HCT116 (cell line): ENCODE data around the gene SIAH2. TPM values are rescaled to one million over a fixed set of nuclear protein-coding genes. Genes with fewer than 3 reads are reported as not detected.
A peak's percentile ranks its signal among the peaks of the same experiment; 100 is the strongest.

ENCODE experiments used
- ATAC-seq: fragments of 200-7000 bp; cut with Tn5 transposase; 2 replicates; pipeline ENCODE4 v1.9.1; 2020; ENCODE audit warnings: mild to moderate bottlenecking, moderate library complexity
- BruUV-seq: library from RNA; stranded (reverse); fragments of 400-500 nt; replicated peaks from 2 replicates; lab custom pipeline; 2021; lab: Mats Ljungman, UMichigan
- CTCF ChIA-PET: fragments of 300-600 bp; sonication (Branson Sonifier 250); formaldehyde crosslinking; loops from one replicate; lab custom pipeline; 2021; ENCODE audit warnings: antibody characterized with exemption; lab: Charles Lee
- POLR2A ChIA-PET: fragments of 300-600, 350-600 bp; sonication (Branson Sonifier 250); formaldehyde crosslinking; loops from one replicate; lab custom pipeline; 2021; ENCODE audit warnings: antibody characterized with exemption; lab: Charles Lee
- RAD21 ChIA-PET, 2 experiments: fragments of 300-600 bp; sonication (Branson Sonifier 250); formaldehyde crosslinking; loops; one replicate each; lab custom pipeline; 2023; ENCODE audit warnings: low total read pairs in 2 of 2; ENCODE audit not compliant: uncharacterized antibody in 2 of 2, unreplicated experiment in 2 of 2, low non-redundant PET in 1 of 2; lab: Charles Lee
- DNase-seq: peaks from one replicate; pipeline ENCODE4 v3.0.0-alpha.2; 2010; ENCODE audit warnings: low read depth, low spot score
- H2AFZ ChIP-seq: fragments of 200-600 bp; shearing (Covaris generic), sonication (generic); 2 replicates; pipeline ENCODE4 v1.6.1; 2017; ENCODE audit warnings: low read depth, mixed run types, mixed read lengths, antibody characterized with exemption, low read length; ENCODE audit not compliant: poor library complexity, severe bottlenecking
- H3K27ac ChIP-seq: 2 replicates; pipeline ENCODE4 v1.5.1; 2012; ENCODE audit warnings: low read depth, low read length
- H3K27me3 ChIP-seq: fragments of 200-600 bp; sonication (generic); 2 replicates; pipeline ENCODE4 v1.6.1; 2016; ENCODE audit warnings: mixed run types, low read length, mixed read lengths; ENCODE audit not compliant: insufficient read depth
- H3K36me3 ChIP-seq, 2 experiments: fragments of 200-500 bp in 1 of 2; fragments of 200-600 bp in 1 of 2; sonication (Bioruptor generic) in 1 of 2; sonication (generic) in 1 of 2; 2 replicates each; pipeline versions ENCODE4 v1.5.1 to v1.6.1; 2014 to 2016; ENCODE audit warnings: low read length in 2 of 2, inconsistent platforms in 1 of 2, mixed read lengths in 1 of 2, mixed run types in 1 of 2; ENCODE audit not compliant: insufficient read depth in 2 of 2, control insufficient read depth in 1 of 2
- H3K4me1 ChIP-seq, 2 experiments: fragments of 200-600 bp in 1 of 2; sonication (generic) in 1 of 2; 2 replicates each; pipeline versions ENCODE4 v1.5.1 to v1.6.1; 2012 to 2017; ENCODE audit warnings: low read length in 2 of 2, inconsistent platforms in 1 of 2, mild to moderate bottlenecking in 1 of 2, mixed read lengths in 1 of 2, mixed run types in 1 of 2, moderate library complexity in 1 of 2; ENCODE audit not compliant: insufficient read depth in 2 of 2, control insufficient read depth in 1 of 2
- H3K4me2 ChIP-seq: fragments of 200-600 bp; sonication (generic); 2 replicates; pipeline ENCODE4 v1.6.1; 2017; ENCODE audit warnings: mixed run types, low read length, mixed read lengths
- H3K4me3 ChIP-seq, 2 experiments: fragments of 200-600 bp in 1 of 2; sonication (generic) in 1 of 2; replicated peaks in 1 of 2; 2 replicates each; pipeline ENCODE4 v1.5.1; 2011 to 2016; ENCODE audit warnings: low read length in 2 of 2, control low read depth in 1 of 2, low read depth in 1 of 2, mild to moderate bottlenecking in 1 of 2, mixed read lengths in 1 of 2, mixed run types in 1 of 2
- H3K79me2 ChIP-seq: fragments of 200-600 bp; sonication (generic); 2 replicates; pipeline ENCODE4 v1.6.1; 2017; ENCODE audit warnings: mild to moderate bottlenecking, mixed run types, low read length, moderate library complexity, mixed read lengths; ENCODE audit not compliant: insufficient read depth
- H3K9ac ChIP-seq: fragments of 200-600 bp; sonication (generic); 2 replicates; pipeline ENCODE4 v1.6.1; 2016; ENCODE audit warnings: low read length, mixed read lengths
- H3K9me2 ChIP-seq: fragments of 200-600 bp; sonication (generic), shearing (Covaris generic); 2 replicates; pipeline ENCODE4 v1.6.1; 2017; ENCODE audit warnings: mixed run types, mild to moderate bottlenecking, moderate library complexity; ENCODE audit not compliant: insufficient read depth
- H3K9me3 ChIP-seq, 2 experiments: fragments of 200-500 bp in 1 of 2; fragments of 200-600 bp in 1 of 2; sonication (Bioruptor generic) in 1 of 2; sonication (generic) in 1 of 2; 2 replicates each; pipeline ENCODE4 v1.6.1; 2014 to 2017; ENCODE audit warnings: low read length in 2 of 2, mixed read lengths in 2 of 2, inconsistent platforms in 1 of 2, low read depth in 1 of 2, mild to moderate bottlenecking in 1 of 2, mixed run types in 1 of 2, moderate library complexity in 1 of 2; ENCODE audit not compliant: control insufficient read depth in 1 of 2, insufficient read depth in 1 of 2
- H4K20me1 ChIP-seq: fragments of 200-600 bp; sonication (generic), shearing (Covaris generic); 2 replicates; pipeline ENCODE4 v1.6.1; 2017; ENCODE audit warnings: mixed run types, mild to moderate bottlenecking, moderate library complexity; ENCODE audit not compliant: insufficient read depth
- CBX3 ChIP-seq: IDR thresholded peaks from 2 replicates; pipeline ENCODE4 v1.6.1; 2012; ENCODE audit warnings: low read depth
- CEBPB ChIP-seq: IDR thresholded peaks from 2 replicates; pipeline ENCODE4 v1.6.1; 2012; ENCODE audit warnings: low read depth
- EGR1 ChIP-seq: IDR thresholded peaks from 2 replicates; pipeline ENCODE4 v1.6.1; 2012; ENCODE audit warnings: low read depth
- ELF1 ChIP-seq: IDR thresholded peaks from 2 replicates; pipeline ENCODE4 v1.6.1; 2012; ENCODE audit warnings: low read depth, borderline replicate concordance
- EZH2 ChIP-seq: fragments of 200-600 bp; sonication (generic); IDR thresholded peaks from 2 replicates; pipeline ENCODE4 v1.6.1; 2017; ENCODE audit warnings: antibody characterized with exemption, mixed run types
- EZH2phosphoT487 ChIP-seq: fragments of 200-600 bp; IDR thresholded peaks from 2 replicates; pipeline ENCODE4 v1.6.1; 2018; ENCODE audit warnings: antibody characterized with exemption, borderline replicate concordance
- FOSL1 ChIP-seq: IDR thresholded peaks from 2 replicates; pipeline ENCODE4 v1.6.1; 2012; ENCODE audit warnings: low read depth
- JUND ChIP-seq: IDR thresholded peaks from 2 replicates; pipeline ENCODE4 v1.6.1; 2012
- POLR2A ChIP-seq: IDR thresholded peaks from 2 replicates; pipeline ENCODE4 v1.7.0; 2011; ENCODE audit warnings: borderline replicate concordance; ENCODE audit not compliant: insufficient read depth, insufficient read length; ENCODE audit errors: extremely low read depth
- RAD21 ChIP-seq: IDR thresholded peaks from 2 replicates; pipeline ENCODE4 v1.6.1; 2012; ENCODE audit warnings: low read depth, mild to moderate bottlenecking
- SIN3A ChIP-seq: IDR thresholded peaks from 2 replicates; pipeline ENCODE4 v1.6.1; 2012; ENCODE audit warnings: low read depth
- SP1 ChIP-seq: IDR thresholded peaks from 2 replicates; pipeline ENCODE4 v1.6.1; 2012; ENCODE audit warnings: low read depth
- SRF ChIP-seq: IDR thresholded peaks from 2 replicates; pipeline ENCODE4 v1.6.1; 2012; ENCODE audit warnings: low read depth
- intact Hi-C: fragments of 100-400 bp; cut with micrococcal nuclease; formaldehyde crosslinking; loops from 2 replicates; pipeline ENCODE4 v1.10.0; 2022
- total RNA-seq: library from RNA; stranded (reverse); gene quantifications from one replicate; pipeline ENCODE4 v1.2.1, GENCODE V29; 2021; ENCODE audit not compliant: unreplicated experiment
- TF ChIP-seq, protein P1 (sequence below): IDR thresholded peaks from 2 replicates; pipeline ENCODE4 v1.6.1; 2012

Gene SIAH2
- total RNA-seq, 1 experiment from 2014 or later = 39.9 TPM

DNA sequence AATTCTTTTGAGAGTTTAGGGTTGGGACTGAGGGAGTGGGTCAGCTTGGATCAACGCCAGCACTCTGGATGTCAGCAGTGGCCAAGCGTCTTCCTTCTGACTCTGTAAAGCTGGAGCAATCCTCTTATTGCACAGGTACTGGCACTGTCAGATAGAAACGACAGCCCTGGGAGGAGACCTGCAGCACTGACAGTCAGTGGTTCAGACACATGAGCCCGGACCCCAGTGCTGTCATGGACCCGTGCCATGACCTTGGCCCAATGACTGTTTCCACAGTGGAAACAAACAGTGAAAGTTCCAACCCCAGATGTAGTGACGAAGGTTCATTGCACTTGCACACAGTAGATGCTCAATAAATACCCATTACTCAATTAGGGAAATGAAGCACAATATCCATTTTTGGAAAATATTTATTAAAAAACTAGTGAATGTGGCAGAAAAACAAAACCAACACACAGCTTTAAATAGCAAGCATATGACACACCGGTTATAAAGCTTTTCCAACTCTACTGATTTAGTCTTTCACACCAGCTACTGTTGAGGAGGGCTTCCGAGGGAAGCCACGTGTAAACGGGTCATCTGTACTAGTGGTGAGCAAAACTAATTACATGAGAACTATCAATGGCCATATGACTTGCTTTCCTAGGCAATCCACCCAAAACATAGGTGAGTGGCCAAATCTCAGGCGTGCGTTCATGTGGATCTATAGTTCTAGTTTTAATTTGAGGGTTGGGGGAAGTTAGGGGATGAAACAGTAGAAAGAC lies 22.1 kb downstream of the SIAH2 start:
- peaks cover 25 to 49% of the 10 kb centered on the region in 2 experiments for H3K4me1 ChIP-seq
- no peak overlapping the region for H3K9ac ChIP-seq
- no peak overlapping the region for H2AFZ ChIP-seq
- ATAC-seq = no peak
- RAD21 ChIA-PET = no interaction called here
- no peak for TF ChIP-seq EZH2
- TF ChIP-seq, protein P1, sequence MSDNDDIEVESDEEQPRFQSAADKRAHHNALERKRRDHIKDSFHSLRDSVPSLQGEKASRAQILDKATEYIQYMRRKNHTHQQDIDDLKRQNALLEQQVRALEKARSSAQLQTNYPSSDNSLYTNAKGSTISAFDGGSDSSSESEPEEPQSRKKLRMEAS = no peak
- no peak for TF ChIP-seq ELF1
- no peak for TF ChIP-seq CBX3
- TF ChIP-seq RAD21 = no peak
- TF ChIP-seq CEBPB = no peak
- TF ChIP-seq EZH2phosphoT487 = no peak
- no peak for TF ChIP-seq POLR2A
- TF ChIP-seq SIN3A = no peak
- no peak for TF ChIP-seq FOSL1
- no peak for TF ChIP-seq SRF
- TF ChIP-seq EGR1 = no peak
- TF ChIP-seq SP1 = no peak
- no peak for TF ChIP-seq JUND
- TF ChIP-seq, all 23 proteins: peak for 0
- BruUV-seq = TSS peak; percentile 21
- H3K4me2 ChIP-seq = no peak overlapping the region
- peaks cover 3 to 5% of the 10 kb centered on the region in 2 experiments; a peak in 1 of 4 replicates for H3K36me3 ChIP-seq
- H3K4me3 ChIP-seq = no peak overlapping the region
- H3K27me3 ChIP-seq = no peaks in the 10 kb centered on the region
- POLR2A ChIA-PET = no interaction called here
- H3K79me2 ChIP-seq = peaks cover 48% of the 10 kb centered on the region
- intact Hi-C loops = no loop called here
- peaks cover 9% of the 10 kb centered on the region; the same call in 1 of the 2 replicates for H4K20me1 ChIP-seq
- CTCF ChIA-PET = no interaction called here
- H3K9me2 ChIP-seq = no peaks in the 10 kb centered on the region
- no peak for DNase-seq
- H3K27ac ChIP-seq = no peak overlapping the region
- H3K9me3 ChIP-seq = no peaks in the 10 kb centered on the region
